Naive thymus-derived CD4-positive, alpha-beta T cell (primary cell): ENCODE results near the gene BRSK2. TPM values are rescaled to one million over a fixed set of nuclear protein-coding genes. Genes with fewer than 3 reads are reported as not detected.

Experiments used
- ATAC-seq: fragments of 150-1000 bp; cut with Tn5 transposase; 2 replicates; pipeline ENCODE4 v1.10.0; 2021; ENCODE audit warnings: mild to moderate bottlenecking, moderate library complexity
- CTCF ChIA-PET: fragments of 350-600 bp; sonication (Branson Sonifier 250); formaldehyde crosslinking; loops from one replicate; lab custom pipeline; 2021; ENCODE audit warnings: antibody characterized with exemption; lab: Charles Lee
- POLR2A ChIA-PET: fragments of 350-600 bp; sonication (Branson Sonifier 250); formaldehyde crosslinking; loops from one replicate; lab custom pipeline; 2021; ENCODE audit warnings: antibody characterized with exemption, inconsistent platforms; lab: Charles Lee
- DNase-seq, 9 donors: peaks; one replicate each; pipeline versions ENCODE4 v3.0.0 to v3.0.0-alpha.2; 2020 to 2022; ENCODE audit warnings: mixed read lengths in 1 of 9
- H3K27ac ChIP-seq: one replicate; pipeline ENCODE4 v1.7.0; 2013; ENCODE audit warnings: mild to moderate bottlenecking, low read depth, low read length, moderate library complexity
- H3K27me3 ChIP-seq, 2 donors: one replicate each; pipeline ENCODE4 v1.7.0; 2013; ENCODE audit warnings: low read length in 2 of 2, mild to moderate bottlenecking in 2 of 2, moderate library complexity in 2 of 2; ENCODE audit not compliant: control insufficient read depth in 2 of 2, insufficient read depth in 2 of 2
- H3K36me3 ChIP-seq, 3 experiments: 1 replicate in 2 of 3; 2 replicates in 1 of 3; pipeline ENCODE4 v1.7.0; 2013; ENCODE audit warnings: low read length in 3 of 3, mild to moderate bottlenecking in 3 of 3, moderate library complexity in 1 of 3; ENCODE audit not compliant: insufficient read depth in 3 of 3, control insufficient read depth in 2 of 3
- H3K4me1 ChIP-seq, 2 donors: one replicate each; pipeline ENCODE4 v1.7.0; 2013; ENCODE audit warnings: low read length in 2 of 2, mild to moderate bottlenecking in 2 of 2, moderate library complexity in 1 of 2; ENCODE audit not compliant: control insufficient read depth in 2 of 2, insufficient read depth in 2 of 2
- H3K4me3 ChIP-seq: 2 replicates; pipeline ENCODE4 v1.7.0; 2013; ENCODE audit warnings: mild to moderate bottlenecking, low read length
- H3K9me3 ChIP-seq, 3 experiments: 1 replicate in 2 of 3; 2 replicates in 1 of 3; pipeline ENCODE4 v1.7.0; 2013; ENCODE audit warnings: low read length in 3 of 3; ENCODE audit not compliant: control insufficient read depth in 2 of 3
- H3K27ac Mint-ChIP-seq, 9 donors: one replicate each; pipeline ENCODE4 v1.8.0; 2020 to 2022; ENCODE audit warnings: mixed read lengths in 9 of 9, mild to moderate bottlenecking in 8 of 9, moderate library complexity in 5 of 9, inconsistent platforms in 2 of 9
- H3K27me3 Mint-ChIP-seq, 5 donors: one replicate each; pipeline ENCODE4 v1.8.0; 2021 to 2022; ENCODE audit warnings: mixed read lengths in 5 of 5, mild to moderate bottlenecking in 1 of 5
- H3K36me3 Mint-ChIP-seq, 5 donors: one replicate each; pipeline ENCODE4 v1.8.0; 2020 to 2022; ENCODE audit warnings: mixed read lengths in 5 of 5, mild to moderate bottlenecking in 3 of 5, inconsistent platforms in 1 of 5
- H3K4me1 Mint-ChIP-seq, 7 donors: one replicate each; pipeline ENCODE4 v1.8.0; 2020 to 2022; ENCODE audit warnings: mixed read lengths in 7 of 7, mild to moderate bottlenecking in 3 of 7, inconsistent platforms in 1 of 7
- H3K4me3 Mint-ChIP-seq, 10 donors: one replicate each; pipeline ENCODE4 v1.8.0; 2020 to 2022; ENCODE audit warnings: mild to moderate bottlenecking in 10 of 10, mixed read lengths in 10 of 10, moderate library complexity in 6 of 10, inconsistent platforms in 2 of 10
- H3K9me3 Mint-ChIP-seq, 11 donors: one replicate each; pipeline ENCODE4 v1.8.0; 2020 to 2022; ENCODE audit warnings: mixed read lengths in 11 of 11, mild to moderate bottlenecking in 4 of 11, inconsistent platforms in 1 of 11, moderate library complexity in 1 of 11
- intact Hi-C, 2 donors: fragments of 100-400 bp; cut with micrococcal nuclease; formaldehyde crosslinking; loops; one replicate each; pipeline ENCODE4 v1.15.1; 2023
- polyA plus RNA-seq, 2 donors: library from polyadenylated mRNA; unstranded; fragments of 300-500 nt; fragmentation: Illumina TruSeq; gene quantifications; one replicate each; pipeline ENCODE4 v1.2.3, GENCODE V29; 2021
- total RNA-seq, 6 experiments: library from RNA in 5 of 6; stranded (reverse) in 5 of 6; gene quantifications; 1 replicate in 5 of 6; 2 replicates in 1 of 6; pipeline ENCODE4 v1.2.3 and lab custom pipeline; 2021 to 2026

BRSK2 gene
- total and polyA plus RNA-seq, 7 experiments from 2014 or later = 0.27 to 0.51 (median 0.30) TPM; not detected in 4

GRCh38 chr11:1478544-1478943, 88.8 kb downstream of the BRSK2 start:
- Histone ChIP-seq H3K27me3 (no peaks in the 10 kb centered on the region), H3K4me3 (no peak overlapping the region), H3K27ac (no peak overlapping the region), H3K36me3 (peaks cover 8 to 85% (median 15%) of the 10 kb centered on the region in 3 experiments), H3K4me1 (no peaks in the 10 kb centered on the region), H3K9me3 (no peaks in the 10 kb centered on the region)
- POLR2A ChIA-PET = no interaction called here
- ATAC-seq (no peak), DNase-seq (no peak)
- no peaks in the 10 kb centered on the region for H3K27me3 Mint-ChIP-seq
- no peak overlapping the region for H3K4me3 Mint-ChIP-seq
- H3K27ac Mint-ChIP-seq = peak overlapping the region in 4 of 9 donors; percentile 32 to 45 (median 40)
- CTCF ChIA-PET = no interaction called here
- intact Hi-C loops = no loop called here
- H3K36me3 Mint-ChIP-seq = peaks cover 0 to 34% (median 9%) of the 10 kb centered on the region in 5 donors
- H3K9me3 Mint-ChIP-seq = no peaks in the 10 kb centered on the region
- peaks cover 0 to 11% (median 2%) of the 10 kb centered on the region in 7 donors for H3K4me1 Mint-ChIP-seq

- ATAC-seq = no peak
- H3K27me3 Mint-ChIP-seq = no peaks in the 10 kb centered on the region
- ChIA-PET CTCF (interaction anchor here (0.6 kb wide), 1 partner anchor 149 kb away, joined by 3 read pairs; no protein-coding TSS in a partner anchor), POLR2A (no interaction called here)
- DNase-seq = no peak
- Histone ChIP-seq H3K4me3 (no peak overlapping the region), H3K36me3 (peaks cover 8 to 83% (median 15%) of the 10 kb centered on the region in 3 experiments), H3K27me3 (no peaks in the 10 kb centered on the region), H3K9me3 (no peaks in the 10 kb centered on the region), H3K27ac (no peak overlapping the region), H3K4me1 (no peaks in the 10 kb centered on the region)
- H3K4me1 Mint-ChIP-seq = peaks cover 0 to 11% (median 4%) of the 10 kb centered on the region in 7 donors
- intact Hi-C loops = no loop called here
- no peak overlapping the region for H3K4me3 Mint-ChIP-seq
- peaks cover 0 to 32% (median 7%) of the 10 kb centered on the region in 5 donors for H3K36me3 Mint-ChIP-seq
- peak overlapping the region in 3 of 9 donors; percentile 32 to 45 (median 35) for H3K27ac Mint-ChIP-seq
- no peaks in the 10 kb centered on the region for H3K9me3 Mint-ChIP-seq
Measured at GRCh38 chr11:1479006-1479677, 89.4 kb downstream of the BRSK2 start.

GRCh38 chr11:1479678-1480118, 90.0 kb downstream of the BRSK2 start:
- Histone ChIP-seq H3K9me3 (no peaks in the 10 kb centered on the region), H3K36me3 (peaks cover 8 to 85% (median 15%) of the 10 kb centered on the region in 3 experiments), H3K4me3 (no peak overlapping the region), H3K27ac (no peak overlapping the region), H3K4me1 (no peaks in the 10 kb centered on the region), H3K27me3 (no peaks in the 10 kb centered on the region)
- intact Hi-C loops = no loop called here
- Mint-ChIP-seq H3K4me1 (peaks cover 0 to 11% (median 4%) of the 10 kb centered on the region in 7 donors), H3K4me3 (no peak overlapping the region), H3K27ac (no peak overlapping the region), H3K9me3 (no peaks in the 10 kb centered on the region), H3K27me3 (no peaks in the 10 kb centered on the region), H3K36me3 (peaks cover 0 to 27% (median 5%) of the 10 kb centered on the region in 5 donors)
- CTCF ChIA-PET = no interaction called here
- DNase-seq = no peak
- POLR2A ChIA-PET = no interaction called here
- no peak for ATAC-seq

GRCh38 chr11:1480191-1480554, 90.4 kb downstream of the BRSK2 start:
- Mint-ChIP-seq H3K9me3 (no peaks in the 10 kb centered on the region), H3K27ac (no peak overlapping the region), H3K27me3 (no peaks in the 10 kb centered on the region), H3K4me3 (no peak overlapping the region), H3K4me1 (peaks cover 2 to 12% (median 7%) of the 10 kb centered on the region in 7 donors), H3K36me3 (peaks cover 0 to 26% (median 5%) of the 10 kb centered on the region in 5 donors)
- Histone ChIP-seq H3K9me3 (no peaks in the 10 kb centered on the region), H3K36me3 (peaks cover 8 to 85% (median 15%) of the 10 kb centered on the region in 3 experiments), H3K27ac (no peak overlapping the region), H3K4me1 (no peaks in the 10 kb centered on the region), H3K27me3 (no peaks in the 10 kb centered on the region), H3K4me3 (no peak overlapping the region)
- ChIA-PET CTCF (no interaction called here), POLR2A (no interaction called here)
- no peak for ATAC-seq
- no peak for DNase-seq
- intact Hi-C loops = no loop called here

- no peak overlapping the region for H3K4me3 ChIP-seq
- Mint-ChIP-seq H3K9me3 (no peaks in the 10 kb centered on the region), H3K27ac (no peak overlapping the region), H3K4me3 (no peak overlapping the region), H3K4me1 (peaks cover 4 to 14% (median 11%) of the 10 kb centered on the region in 7 donors), H3K27me3 (no peaks in the 10 kb centered on the region), H3K36me3 (peaks cover 0 to 22% (median 5%) of the 10 kb centered on the region in 5 donors)
- no peaks in the 10 kb centered on the region for H3K9me3 ChIP-seq
- H3K27me3 ChIP-seq = no peaks in the 10 kb centered on the region
- H3K4me1 ChIP-seq = peaks cover 0 to 2% of the 10 kb centered on the region in 2 donors
- ChIA-PET CTCF (no interaction called here), POLR2A (no interaction called here)
- H3K27ac ChIP-seq = no peak overlapping the region
- peaks cover 8 to 84% (median 15%) of the 10 kb centered on the region in 3 experiments for H3K36me3 ChIP-seq
- intact Hi-C loops = no loop called here
- ATAC-seq (no peak), DNase-seq (no peak)
Measured at GRCh38 chr11:1480555-1481482, 91.1 kb downstream of the BRSK2 start.

GRCh38 chr11:1481483-1481825, 91.7 kb downstream of the BRSK2 start:
- no peak for ATAC-seq

More at GRCh38 chr11:1481483-1481825, 91.7 kb downstream of the BRSK2 start:
- intact Hi-C loops = no loop called here
- peaks cover 8 to 84% (median 12%) of the 10 kb centered on the region in 3 experiments for H3K36me3 ChIP-seq
- CTCF ChIA-PET = no interaction called here
- H3K27me3 ChIP-seq = no peaks in the 10 kb centered on the region
- peaks cover 0 to 8% of the 10 kb centered on the region in 2 donors for H3K4me1 ChIP-seq
- DNase-seq = no peak
- Mint-ChIP-seq H3K4me1 (peaks cover 4 to 16% (median 11%) of the 10 kb centered on the region in 7 donors), H3K36me3 (peaks cover 0 to 21% (median 5%) of the 10 kb centered on the region in 5 donors), H3K27ac (no peak overlapping the region), H3K4me3 (no peak overlapping the region), H3K27me3 (no peaks in the 10 kb centered on the region), H3K9me3 (no peaks in the 10 kb centered on the region)
- POLR2A ChIA-PET = no interaction called here
- H3K9me3 ChIP-seq = no peaks in the 10 kb centered on the region
- H3K27ac ChIP-seq = no peak overlapping the region
- H3K4me3 ChIP-seq = no peak overlapping the region
